Stimulated activated CD4-positive, alpha-beta T cell treated with anti-CD3 and anti-CD28 coated beads, Interleukin-12 subunit alpha, Interleukin-12 subunit beta, amount 100 ng/mL, for 48 hours (primary cell): ENCODE data around the gene PKM.
A peak's percentile ranks its signal among the peaks of the same experiment; 100 is the strongest.

Source experiments
- DNase-seq, 3 donors: peaks; one replicate each; pipeline ENCODE4 v3.0.0-alpha.2; 2020; ENCODE audit warnings: low read depth in 2 of 3, low spot score in 1 of 3

The PKM gene

GRCh38 chr15:72202302-72202701 is 28.7 kb downstream of the PKM start:
- DNase-seq = no peak

GRCh38 chr15:72201391-72201921 is 29.5 kb downstream of the PKM start:
- no peak for DNase-seq

DNA sequence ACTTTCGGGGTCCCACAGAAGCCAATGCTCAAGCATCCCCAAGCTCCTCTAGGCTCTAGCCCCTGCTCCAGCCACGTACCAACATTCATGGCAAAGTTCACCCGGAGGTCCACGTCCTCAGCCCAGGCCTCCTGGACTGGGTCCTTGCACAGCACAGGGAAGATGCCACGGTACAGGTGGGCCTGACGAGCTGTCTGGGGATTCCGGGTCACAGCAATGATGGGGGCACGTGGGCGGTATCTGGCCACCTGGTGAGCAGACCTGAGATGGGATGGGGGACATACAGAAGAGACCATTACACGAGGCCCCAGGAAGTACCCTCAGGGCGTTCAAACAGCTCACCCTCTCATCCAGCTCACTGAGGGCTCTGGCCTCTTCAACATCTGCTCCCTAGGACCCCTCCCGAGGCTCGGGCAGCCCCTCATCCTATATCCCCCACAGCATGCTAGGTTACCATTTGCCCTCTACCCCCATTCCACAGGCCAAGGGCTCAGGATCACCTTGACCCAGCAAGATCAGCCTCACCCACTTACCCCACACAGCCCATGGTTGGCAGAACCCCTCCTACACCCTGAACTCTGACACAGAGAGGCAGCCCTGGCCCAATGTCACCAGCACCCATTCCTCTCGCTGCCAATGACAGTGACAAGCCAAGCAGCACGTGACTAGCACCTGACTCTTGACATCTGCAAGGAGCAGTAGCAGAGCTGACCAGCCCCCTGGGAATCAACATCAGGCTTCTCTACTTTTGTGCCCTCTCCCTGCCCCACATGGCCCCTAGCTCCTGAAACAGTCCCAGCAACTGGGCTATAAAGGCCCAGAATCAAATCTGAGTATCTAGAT is 30.4 kb downstream of the PKM start:
- DNase-seq = no peak

GRCh38 chr15:72199721-72200212 is 31.2 kb downstream of the PKM start:
- DNase-seq = peak; percentile 49 to 68 (median 53)

DNA sequence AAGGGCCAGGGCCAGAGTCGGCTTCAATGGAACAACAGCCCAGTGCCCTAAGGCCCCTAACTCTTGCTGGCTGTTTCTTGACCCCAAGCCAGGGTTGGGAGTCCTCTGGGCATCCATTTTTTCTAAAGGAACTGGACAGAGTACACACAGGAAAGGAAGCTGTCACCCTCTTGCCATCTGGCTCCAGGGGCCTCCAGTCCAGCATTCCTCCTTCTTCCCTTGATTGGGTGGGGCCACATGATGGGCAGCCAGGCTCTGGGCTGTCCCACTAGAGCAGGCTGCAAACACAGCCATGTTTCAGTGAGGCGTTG is 31.8 kb downstream of the PKM start:
- no peak for DNase-seq

- no peak for DNase-seq
Measured at GRCh38 chr15:72198356-72199204, 32.4 kb downstream of the PKM start.

- DNase-seq = peak; percentile 19 to 21 (median 20)
Measured at GRCh38 chr15:72197460-72198355, 33.3 kb downstream of the PKM start, which contains the start of gene GRAMD2A. Gene GRAMD2A (minus strand): TSS chr15:72197787.

DNA sequence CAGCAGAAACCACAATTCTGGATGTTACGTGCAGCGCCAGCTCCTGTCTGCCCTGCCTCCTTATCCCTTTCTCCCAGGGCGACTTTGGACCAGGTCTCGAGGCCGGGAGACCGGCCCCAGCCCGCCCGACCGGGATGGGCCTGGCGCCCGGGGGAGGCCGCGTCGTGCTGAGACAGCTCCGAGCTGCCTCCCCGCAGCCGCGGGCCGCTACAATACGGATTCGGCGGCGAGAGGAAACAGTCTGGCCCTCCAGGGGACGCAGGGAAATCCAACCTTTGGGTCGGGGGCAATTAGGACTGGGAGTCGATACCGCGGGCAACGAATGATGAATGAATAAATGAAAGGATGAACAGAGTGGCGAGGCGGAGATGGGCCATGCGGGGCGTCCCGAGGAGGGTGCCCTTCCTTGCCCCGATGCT is 33.9 kb downstream of the PKM start:
- no peak for DNase-seq

DNA sequence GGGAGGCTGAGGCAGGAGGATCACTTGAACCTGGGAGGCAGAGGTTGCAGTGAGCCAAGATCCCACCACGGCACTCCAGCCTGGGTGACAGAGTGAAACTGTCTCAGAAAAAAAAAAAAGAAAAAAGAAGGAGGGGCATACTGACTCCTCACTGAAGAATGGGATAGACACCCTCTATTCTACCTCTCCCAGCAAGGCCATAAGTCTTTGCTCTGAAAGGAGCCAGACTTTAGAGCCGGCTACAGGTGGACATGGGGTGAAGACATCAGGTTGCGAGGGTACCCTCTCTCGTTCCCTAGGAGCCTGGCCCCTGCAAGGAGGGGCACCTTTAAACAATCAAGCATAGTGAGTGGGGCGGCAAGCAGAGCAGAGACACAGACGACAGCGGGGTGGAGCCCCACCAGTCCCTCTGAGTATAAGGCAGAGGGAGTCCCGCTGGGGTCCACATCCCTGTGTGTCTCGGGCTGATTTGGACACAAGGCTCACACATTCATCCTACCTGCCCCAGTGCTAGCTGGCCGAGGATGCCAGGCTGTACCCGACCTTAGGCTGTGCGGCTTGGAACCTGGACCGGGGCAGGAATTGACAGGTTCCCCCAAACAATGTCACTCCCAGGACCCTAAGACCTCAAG is 34.5 kb downstream of the PKM start:
- no peak for DNase-seq

- DNase-seq = no peak
Measured at GRCh38 chr15:72195101-72195511, 35.9 kb downstream of the PKM start.

GRCh38 chr15:72193836-72194396 is 37.1 kb downstream of the PKM start:
- DNase-seq = no peak

DNA sequence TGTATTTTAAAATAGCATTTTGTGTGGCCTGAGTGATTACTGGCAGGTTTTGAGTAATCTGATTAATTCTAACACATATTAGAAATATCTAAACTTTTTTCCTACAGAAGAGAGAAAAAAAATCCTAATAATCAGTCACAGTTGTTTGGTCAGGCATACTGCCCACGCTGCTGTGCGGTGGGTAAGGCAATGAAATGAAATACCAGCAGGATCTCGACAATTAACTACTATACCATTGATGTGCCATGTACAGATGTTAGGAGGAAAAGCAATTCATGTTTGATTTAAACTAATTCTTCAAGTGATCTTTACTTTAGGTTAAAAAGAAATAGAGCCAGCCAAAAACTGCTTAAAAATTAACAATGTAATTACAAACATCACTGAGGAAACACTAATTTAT is 38.6 kb downstream of the PKM start:
- no peak for DNase-seq

GRCh38 chr15:72189250-72189902 is 41.6 kb downstream of the PKM start:
- no peak for DNase-seq

- no peak for DNase-seq
Measured at GRCh38 chr15:72184165-72184811, 46.7 kb downstream of the PKM start.

DNA sequence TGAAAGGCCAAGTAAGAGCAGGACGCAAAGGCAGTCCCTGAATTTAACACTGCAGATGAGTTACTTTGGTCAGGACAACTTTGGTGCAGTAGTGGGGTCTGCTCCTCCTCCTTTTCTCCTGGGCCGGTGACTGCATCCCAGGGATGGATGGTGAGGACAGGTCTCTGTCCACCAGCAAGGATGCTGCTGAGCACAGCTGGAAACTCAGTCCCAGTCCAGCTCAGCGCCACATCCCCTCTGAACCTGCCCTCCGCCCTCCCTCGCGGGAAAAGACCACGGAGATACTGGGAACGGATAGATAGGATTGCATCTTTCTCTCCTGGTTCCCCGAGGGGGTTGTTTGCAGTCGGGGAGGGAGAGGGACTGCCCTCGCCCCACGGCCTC is 47.2 kb downstream of the PKM start:
- no peak for DNase-seq

DNA sequence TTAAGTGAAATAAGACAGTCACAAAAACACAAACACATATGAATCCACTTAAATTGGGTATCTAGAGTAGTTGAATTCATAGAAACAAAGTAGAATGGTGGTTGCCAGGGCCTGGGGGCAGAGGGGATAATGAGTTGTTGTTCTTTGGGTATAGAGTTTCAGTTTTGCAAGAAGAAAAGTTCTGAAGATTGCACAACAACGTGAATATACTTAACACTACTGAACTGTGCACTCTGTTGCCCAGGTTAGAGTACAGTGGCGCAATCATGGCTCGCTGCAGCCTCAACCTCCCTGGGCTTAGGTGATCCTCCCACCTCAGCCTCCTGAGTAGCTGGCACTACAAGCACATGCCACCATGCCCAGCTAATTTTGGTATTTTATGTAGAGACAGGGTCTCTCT is 48.3 kb downstream of the PKM start:
- no peak for DNase-seq

DNA sequence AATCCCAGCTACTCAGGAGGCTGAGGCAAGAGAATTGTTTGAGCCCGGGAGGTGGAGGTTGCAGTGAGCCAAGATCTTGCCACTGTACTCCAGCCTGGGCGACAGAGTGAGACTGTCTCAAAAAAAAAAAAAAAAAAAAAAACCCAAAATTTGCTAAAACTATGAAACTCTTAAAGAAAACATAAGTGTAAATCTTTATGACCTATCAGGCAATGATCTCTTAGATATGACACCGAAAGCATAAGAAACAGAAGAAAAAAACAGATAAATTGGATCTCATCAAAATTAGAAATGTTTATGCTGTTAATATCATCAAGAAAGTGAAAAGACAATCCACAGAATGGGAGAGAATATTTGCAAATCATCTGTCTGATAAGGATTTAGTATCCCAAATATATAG is 48.7 kb downstream of the PKM start:
- DNase-seq = no peak

- DNase-seq = no peak
Measured at GRCh38 chr15:72180761-72181324, 50.1 kb downstream of the PKM start.
